Prostate gland (tissue), 2 donors: Measurements from ENCODE around the gene RNASE13. TPM values are rescaled to one million over a fixed set of nuclear protein-coding genes. Genes with fewer than 3 reads are reported as not detected.

Experiments
- DNase-seq: peaks from one replicate; pipeline ENCODE4 v3.0.0-alpha.2; 2019; ENCODE audit warnings: low spot score
- H3K27ac ChIP-seq, 2 donors: fragments of 200-600 bp; sonication (generic); 2 replicates each; pipeline ENCODE4 v1.5.1; 2017 to 2019
- H3K27me3 ChIP-seq: fragments of 200-600 bp; sonication (generic); replicated peaks from 2 replicates; pipeline ENCODE4 v1.5.1; 2019; ENCODE audit not compliant: insufficient read depth
- H3K36me3 ChIP-seq, 2 donors: fragments of 200-600 bp; sonication (generic); 1 replicate in 1 of 2; 2 replicates in 1 of 2; pipeline versions ENCODE4 v1.5.1 to v1.8.1; 2017 to 2019
- H3K4me1 ChIP-seq: fragments of 200-600 bp; sonication (generic); replicated peaks from 2 replicates; pipeline ENCODE4 v1.5.1; 2019
- H3K4me3 ChIP-seq, 2 donors: fragments of 200-600 bp; sonication (generic); 2 replicates each; pipeline ENCODE4 v1.5.1; 2017 to 2019
- H3K9me3 ChIP-seq: fragments of 200-600 bp; sonication (generic); 2 replicates; pipeline ENCODE4 v1.5.1; 2017
- POLR2A ChIP-seq: fragments of 450-650 bp; IDR thresholded peaks from one replicate; pipeline ENCODE4 v1.6.1; 2016; ENCODE audit warnings: antibody characterized with exemption, mild to moderate bottlenecking
- POLR2AphosphoS5 ChIP-seq: sonication (generic); formaldehyde crosslinking; IDR thresholded peaks from one replicate; pipeline ENCODE4 v1.6.1; 2017; ENCODE audit warnings: antibody characterized with exemption
- WGBS: methylation state at CpG from one replicate; pipeline ENCODE4 v1.1.5; 2018; 5-methylcytosine and 5-hydroxymethylcytosine counted together
- intact Hi-C: fragments of 100-400 bp; cut with DNase I; formaldehyde crosslinking; loops from one replicate; pipeline ENCODE4 v1.14.2; 2022
- total RNA-seq, 2 donors: library from RNA; depleted of rRNA; stranded (reverse); fragments of >200 nt; gene quantifications; one replicate each; pipeline ENCODE4 v1.1.0, GENCODE V29; 2016
- TF ChIP-seq, protein P1 (sequence below), 4 experiments: fragments of 200-600 bp in 2 of 4; fragments of 450-650 bp in 2 of 4; sonication (generic) in 2 of 4; IDR thresholded peaks; 1 replicate in 3 of 4; 2 replicates in 1 of 4; pipeline ENCODE4 v1.5.1; 2016 to 2019; ENCODE audit warnings: antibody characterized with exemption in 4 of 4, mild to moderate bottlenecking in 2 of 4, moderate library complexity in 2 of 4

The RNASE13 gene
- total RNA-seq, 2 donors from 2014 or later, result 0.57 TPM; not detected in 1

GRCh38 chr14:21019366-21019765, 15.2 kb downstream of the RNASE13 start:
- Histone ChIP-seq H3K9me3 (no peaks in the 10 kb centered on the region), H3K4me3 (no peak overlapping the region), H3K4me1 (peaks cover 4% of the 10 kb centered on the region), H3K27me3 (no peaks in the 10 kb centered on the region), H3K27ac (no peak overlapping the region), H3K36me3 (peaks cover 0 to 5% of the 10 kb centered on the region in 2 donors)
- DNase-seq, result no peak
- intact Hi-C loops, result loop anchor here (5.0 kb wide), 1 partner anchor 73 kb away; no protein-coding TSS in a partner anchor
- WGBS, result 57% methylated on average over 1 of the region's 1 CpG
- TF ChIP-seq POLR2AphosphoS5, result no peak
- TF ChIP-seq, protein P1, sequence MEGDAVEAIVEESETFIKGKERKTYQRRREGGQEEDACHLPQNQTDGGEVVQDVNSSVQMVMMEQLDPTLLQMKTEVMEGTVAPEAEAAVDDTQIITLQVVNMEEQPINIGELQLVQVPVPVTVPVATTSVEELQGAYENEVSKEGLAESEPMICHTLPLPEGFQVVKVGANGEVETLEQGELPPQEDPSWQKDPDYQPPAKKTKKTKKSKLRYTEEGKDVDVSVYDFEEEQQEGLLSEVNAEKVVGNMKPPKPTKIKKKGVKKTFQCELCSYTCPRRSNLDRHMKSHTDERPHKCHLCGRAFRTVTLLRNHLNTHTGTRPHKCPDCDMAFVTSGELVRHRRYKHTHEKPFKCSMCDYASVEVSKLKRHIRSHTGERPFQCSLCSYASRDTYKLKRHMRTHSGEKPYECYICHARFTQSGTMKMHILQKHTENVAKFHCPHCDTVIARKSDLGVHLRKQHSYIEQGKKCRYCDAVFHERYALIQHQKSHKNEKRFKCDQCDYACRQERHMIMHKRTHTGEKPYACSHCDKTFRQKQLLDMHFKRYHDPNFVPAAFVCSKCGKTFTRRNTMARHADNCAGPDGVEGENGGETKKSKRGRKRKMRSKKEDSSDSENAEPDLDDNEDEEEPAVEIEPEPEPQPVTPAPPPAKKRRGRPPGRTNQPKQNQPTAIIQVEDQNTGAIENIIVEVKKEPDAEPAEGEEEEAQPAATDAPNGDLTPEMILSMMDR (IDR thresholded peaks at IDR 0.05), result no peak
- no peak for TF ChIP-seq POLR2A

DNA sequence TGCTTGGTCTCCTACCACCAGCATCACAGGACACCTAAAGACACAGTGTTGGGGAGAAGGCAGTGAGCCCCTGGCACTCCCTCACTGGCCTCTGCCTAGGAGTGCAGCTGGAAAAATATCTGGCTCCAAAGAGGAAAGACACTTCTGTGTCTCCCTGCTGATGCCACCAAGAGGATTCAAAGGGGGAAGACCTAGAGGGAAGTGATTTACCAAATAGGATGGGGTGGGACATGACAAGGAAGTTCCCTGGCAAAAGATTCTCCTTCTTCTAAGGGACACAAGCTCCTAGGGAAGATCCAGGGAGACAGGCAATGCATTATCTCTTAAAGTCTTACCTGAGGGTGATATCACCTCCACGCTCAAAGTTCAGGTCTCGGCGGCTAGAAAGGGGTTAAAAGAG, 15.8 kb downstream of the RNASE13 start:
- peaks cover 4% of the 10 kb centered on the region for H3K4me1 ChIP-seq
- intact Hi-C loops, result loop anchor here (5.0 kb wide), 1 partner anchor 74 kb away; no protein-coding TSS in a partner anchor
- no peak for DNase-seq
- no peak overlapping the region for H3K27ac ChIP-seq
- H3K36me3 ChIP-seq, result peaks cover 0 to 5% of the 10 kb centered on the region in 2 donors
- TF ChIP-seq, protein P1 (IDR thresholded peaks at IDR 0.05), result no peak
- TF ChIP-seq POLR2A (no peak), POLR2AphosphoS5 (no peak)
- H3K9me3 ChIP-seq, result no peaks in the 10 kb centered on the region
- no peaks in the 10 kb centered on the region for H3K27me3 ChIP-seq
- WGBS, result 92% methylated on average over 3 of the region's 3 CpGs
- no peak overlapping the region for H3K4me3 ChIP-seq

DNA sequence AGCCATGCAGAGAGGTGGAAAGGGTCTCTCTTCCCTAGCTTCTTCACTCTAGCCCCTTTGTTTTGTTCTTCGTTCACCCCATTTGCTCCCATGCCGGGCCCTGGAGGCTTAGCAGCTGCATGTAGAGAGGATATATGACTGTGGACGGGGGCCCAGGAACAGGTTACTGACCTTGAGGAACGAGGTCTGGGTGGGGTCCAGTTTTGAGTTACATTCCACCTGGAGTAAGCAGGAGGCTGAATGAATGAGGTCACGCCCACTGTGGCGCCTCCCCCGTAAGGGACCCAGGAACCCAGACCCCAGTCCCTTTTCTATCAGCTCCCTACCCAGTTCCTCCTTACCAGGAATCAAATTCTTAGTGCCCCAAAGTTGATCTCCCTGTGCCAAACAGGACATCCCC, 16.3 kb downstream of the RNASE13 start:
- Histone ChIP-seq H3K27ac (no peak overlapping the region), H3K27me3 (no peaks in the 10 kb centered on the region), H3K36me3 (peaks cover 0 to 5% of the 10 kb centered on the region in 2 donors), H3K9me3 (no peaks in the 10 kb centered on the region), H3K4me1 (peaks cover 4% of the 10 kb centered on the region), H3K4me3 (no peak overlapping the region)
- intact Hi-C loops, result loop anchor here (5.0 kb wide), 1 partner anchor 74 kb away; no protein-coding TSS in a partner anchor
- TF ChIP-seq POLR2A (no peak), POLR2AphosphoS5 (no peak)
- TF ChIP-seq, protein P1 (IDR thresholded peaks at IDR 0.05), result no peak
- 71% methylated on average over 7 of the region's 7 CpGs for WGBS
- no peak for DNase-seq

- TF ChIP-seq POLR2A (no peak), POLR2AphosphoS5 (no peak)
- TF ChIP-seq, protein P1 (IDR thresholded peaks at IDR 0.05), result no peak
- Histone ChIP-seq H3K36me3 (peaks cover 0 to 5% of the 10 kb centered on the region in 2 donors), H3K4me3 (no peak overlapping the region), H3K9me3 (no peaks in the 10 kb centered on the region), H3K4me1 (peaks cover 4% of the 10 kb centered on the region), H3K27ac (no peak overlapping the region), H3K27me3 (no peaks in the 10 kb centered on the region)
- WGBS, result 79% methylated on average over 28 of the region's 28 CpGs
- intact Hi-C loops, result loop anchor here (5.0 kb wide), 1 partner anchor 75 kb away; no protein-coding TSS in a partner anchor
- no peak for DNase-seq
These were observed 16.9 kb downstream of the RNASE13 start for GRCh38 chr14:21017528-21018245.
